Hematopoietic multipotent progenitor cell treated with erythropoietin and hydrocortisone succinate and interleukin-3 and kit ligand, for 4 days (in vitro differentiated cells): Measurements from ENCODE around the gene DYNLL1.
"Not testable (repeated sequence)": the region's sequence is repeated elsewhere in the genome, so short reads cannot be mapped to it uniquely, and the experiment has no call there.

Experiments used
- DNase-seq: peaks from one replicate; pipeline ENCODE4 v3.0.0-alpha.2; 2015

The DYNLL1 gene

DNA sequence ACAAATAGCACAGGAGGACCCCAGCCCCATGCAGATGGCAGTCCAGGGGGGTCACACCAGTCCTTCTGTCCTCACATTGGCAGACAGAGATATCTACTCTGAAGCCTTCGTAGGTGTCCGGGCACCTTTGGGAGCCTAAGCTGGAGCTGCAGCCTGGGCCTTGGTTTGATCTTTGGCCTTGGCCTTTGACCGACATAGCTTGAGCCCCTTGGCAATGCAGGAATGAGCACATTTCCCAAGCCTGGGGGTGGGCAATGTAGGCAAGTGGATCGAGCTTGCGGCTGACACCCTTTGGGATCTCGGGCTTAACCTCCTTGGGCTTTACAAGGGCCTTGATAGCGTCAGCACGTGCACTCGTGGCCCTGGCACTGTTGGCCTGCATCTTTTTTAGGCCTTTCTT lies 26.7 kb downstream of the DYNLL1 start:
- DNase-seq = no peak

DNA sequence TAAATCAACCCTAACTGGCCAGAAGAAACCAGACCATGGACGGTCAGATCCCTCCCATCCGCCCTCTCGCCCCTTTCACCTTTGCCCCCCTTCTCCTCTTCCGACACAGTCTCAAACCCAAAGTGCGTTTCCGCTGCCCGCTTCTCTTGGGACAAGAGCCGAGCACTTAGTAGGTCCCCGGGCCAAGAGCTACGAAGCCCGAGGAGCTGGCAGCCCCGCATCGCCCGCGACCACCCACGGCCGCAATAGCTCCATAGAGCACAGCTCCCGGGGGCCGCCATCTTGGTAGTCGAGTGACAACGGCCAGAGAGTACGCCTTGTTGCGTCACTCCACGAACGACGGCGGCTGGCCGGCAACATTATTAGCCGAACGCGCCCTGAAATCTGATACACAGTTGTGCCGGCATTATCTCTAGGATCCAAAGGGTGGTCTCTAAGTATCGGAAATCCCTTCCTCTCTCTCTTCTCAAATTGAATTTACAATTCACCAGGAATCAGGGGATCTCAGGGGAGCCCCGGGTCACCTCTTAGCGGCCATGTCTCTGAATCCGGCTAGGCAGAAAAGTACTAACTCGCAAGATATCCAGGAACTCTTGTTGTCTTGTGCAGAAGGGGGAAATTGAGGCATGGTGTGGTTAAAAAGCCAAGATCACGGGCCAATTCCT lies 33.1 kb downstream of the DYNLL1 start, which contains the start of gene COQ5:
TSS of gene COQ5 (minus strand) at position 298 of the 665 bp plus-strand sequence. CDS start at position 281, 17 bp downstream.
- DNase-seq = peak; percentile 94

DNA sequence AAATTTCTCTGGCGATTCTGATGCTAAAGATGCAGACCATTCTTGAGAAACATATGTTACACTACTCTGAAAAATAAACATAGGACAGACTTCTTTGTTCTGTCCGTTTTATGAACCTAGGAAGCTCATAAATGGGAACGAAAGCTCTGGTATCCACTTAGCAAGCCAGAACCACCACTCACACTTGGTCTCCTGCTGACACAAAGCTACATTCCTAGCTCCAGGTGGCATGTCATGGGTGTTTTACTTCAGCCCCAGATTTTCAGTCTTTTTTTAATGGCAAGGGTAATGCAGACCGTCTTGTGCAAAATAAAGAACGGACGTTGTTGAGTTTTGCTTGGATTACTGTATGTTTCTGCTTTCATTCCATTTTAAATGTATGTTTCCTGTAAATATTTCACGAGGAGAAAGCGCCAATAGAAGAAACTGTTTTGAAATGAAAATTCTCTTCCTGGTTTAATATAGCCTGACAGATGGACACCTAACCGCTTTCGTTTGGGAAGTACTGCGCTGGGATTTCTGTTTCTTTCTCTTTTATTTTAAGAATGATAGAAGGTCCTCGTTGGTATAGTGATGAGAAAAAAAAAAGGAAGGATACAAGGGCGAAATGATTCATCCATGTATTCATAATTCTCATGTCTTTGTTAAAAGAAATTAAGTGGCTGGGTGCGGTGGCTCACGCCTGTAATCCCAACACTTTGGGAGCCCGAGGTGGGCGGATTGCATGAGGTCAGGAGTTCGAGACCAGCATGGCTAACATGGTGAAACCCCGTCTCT lies 33.9 kb downstream of the DYNLL1 start:
- DNase-seq = peak; percentile 51

DNA sequence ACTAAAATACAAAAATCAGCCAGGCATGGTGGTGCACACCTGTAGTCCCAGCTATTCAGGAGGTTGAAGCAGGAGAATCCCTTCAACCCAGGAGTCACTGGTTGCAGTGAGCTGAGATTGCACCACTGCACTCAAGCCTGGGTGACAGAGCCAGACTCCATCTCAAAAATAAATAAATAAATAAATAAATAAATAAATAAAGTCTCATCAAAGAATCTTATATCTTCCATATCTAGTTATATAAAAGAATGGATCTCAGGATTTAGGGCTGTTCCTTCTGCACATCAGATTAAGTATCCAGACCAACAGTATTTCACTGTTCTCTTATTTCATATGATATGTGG lies 34.5 kb downstream of the DYNLL1 start:
- DNase-seq = not testable (repeated sequence)

DNA sequence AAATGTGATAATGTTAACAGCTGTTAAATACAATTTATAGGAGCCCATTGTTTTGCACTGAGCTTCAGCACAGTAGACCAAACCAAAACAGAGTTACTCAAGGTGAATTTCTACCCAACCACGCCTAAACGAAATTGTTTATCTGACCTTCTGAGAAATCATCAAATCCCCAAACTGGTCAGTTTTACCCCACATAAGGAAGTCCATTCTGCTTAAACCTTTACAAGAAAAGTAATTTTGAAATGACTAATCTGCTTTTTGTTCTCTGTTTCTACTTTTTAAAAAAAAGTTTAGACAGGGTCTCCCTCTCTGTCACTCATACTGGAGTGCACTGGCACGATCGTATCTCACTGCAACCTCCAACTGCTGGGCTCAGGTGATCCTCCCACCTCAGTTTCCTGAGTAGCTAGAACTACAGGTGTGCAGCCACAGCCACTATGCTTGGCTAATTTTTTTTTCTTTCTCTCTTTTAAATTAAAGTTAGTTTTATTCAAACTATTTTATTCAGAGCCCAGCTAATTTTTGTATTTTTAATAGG lies 36.9 kb downstream of the DYNLL1 start:
- DNase-seq = no peak

DNA sequence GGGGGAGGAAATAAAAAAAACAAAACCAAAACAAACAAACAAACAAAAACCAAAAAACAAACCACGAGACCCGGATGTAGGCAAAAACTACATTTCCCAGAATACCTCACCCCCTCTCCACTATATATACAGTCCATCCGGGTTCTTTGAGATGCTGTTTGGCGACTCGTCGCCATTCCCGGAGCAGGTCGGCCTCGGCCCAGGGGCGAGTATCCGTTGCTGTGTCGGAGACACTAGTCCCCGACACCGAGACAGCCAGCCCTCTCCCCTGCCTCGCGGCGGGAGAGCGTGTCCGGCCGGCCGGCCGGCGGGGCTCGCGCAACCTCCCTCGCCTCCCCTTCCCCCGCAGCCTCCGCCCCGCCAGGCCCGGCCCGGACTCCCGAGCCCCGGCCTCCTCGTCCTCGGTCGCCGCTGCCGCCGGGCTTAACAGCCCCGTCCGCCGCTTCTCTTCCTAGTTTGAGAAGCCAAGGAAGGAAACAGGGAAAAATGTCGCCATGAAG lies 38.3 kb downstream of the DYNLL1 start, which contains the start of gene RNF10:
TSS of gene RNF10 (plus strand) at position 154 of the 500 bp plus-strand sequence. CDS start 456 bp downstream, outside the sequence.
- peak; percentile 94 for DNase-seq

DNA sequence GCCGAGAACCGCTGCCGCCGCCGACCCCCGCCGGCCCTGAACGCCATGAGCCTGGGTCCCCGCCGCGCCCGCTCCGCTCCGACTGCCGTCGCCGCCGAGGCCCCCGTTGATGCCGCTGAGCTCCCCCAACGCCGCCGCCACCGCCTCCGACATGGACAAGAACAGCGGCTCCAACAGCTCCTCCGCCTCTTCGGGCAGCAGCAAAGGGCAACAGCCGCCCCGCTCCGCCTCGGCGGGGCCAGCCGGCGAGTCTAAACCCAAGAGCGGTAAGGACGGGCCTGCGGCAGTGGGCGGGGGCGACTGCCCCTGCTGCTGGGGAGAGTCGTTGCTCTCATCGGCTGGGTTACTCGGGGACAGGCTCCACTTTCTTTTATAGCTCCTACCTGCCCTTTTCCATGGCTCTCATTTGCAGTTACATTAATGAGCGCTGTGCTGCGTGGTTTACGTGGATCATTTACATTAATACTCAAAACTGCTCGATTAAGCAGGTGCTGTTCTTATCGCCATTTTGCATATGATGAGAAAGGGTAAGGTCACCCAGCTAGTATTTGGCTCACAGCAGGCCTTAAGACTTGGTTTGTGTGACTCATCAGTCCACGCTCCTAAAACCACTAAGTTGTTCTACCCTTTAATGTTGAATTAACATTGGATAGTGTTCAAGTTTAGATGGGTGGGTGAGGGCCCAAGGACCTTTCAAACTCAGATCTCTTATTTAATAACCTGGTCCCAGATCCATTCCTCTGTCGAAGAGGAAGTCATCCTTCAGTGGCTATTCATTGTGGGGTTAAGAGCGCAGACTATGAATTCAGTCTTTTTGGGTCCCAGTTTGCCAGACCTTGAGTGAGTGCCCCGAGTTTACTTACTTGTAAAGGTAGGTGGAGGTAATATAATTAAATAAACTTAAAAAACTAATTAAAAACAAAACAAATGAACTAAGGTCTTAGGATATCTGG lies 39.1 kb downstream of the DYNLL1 start:
- peak; percentile 85 for DNase-seq

DNA sequence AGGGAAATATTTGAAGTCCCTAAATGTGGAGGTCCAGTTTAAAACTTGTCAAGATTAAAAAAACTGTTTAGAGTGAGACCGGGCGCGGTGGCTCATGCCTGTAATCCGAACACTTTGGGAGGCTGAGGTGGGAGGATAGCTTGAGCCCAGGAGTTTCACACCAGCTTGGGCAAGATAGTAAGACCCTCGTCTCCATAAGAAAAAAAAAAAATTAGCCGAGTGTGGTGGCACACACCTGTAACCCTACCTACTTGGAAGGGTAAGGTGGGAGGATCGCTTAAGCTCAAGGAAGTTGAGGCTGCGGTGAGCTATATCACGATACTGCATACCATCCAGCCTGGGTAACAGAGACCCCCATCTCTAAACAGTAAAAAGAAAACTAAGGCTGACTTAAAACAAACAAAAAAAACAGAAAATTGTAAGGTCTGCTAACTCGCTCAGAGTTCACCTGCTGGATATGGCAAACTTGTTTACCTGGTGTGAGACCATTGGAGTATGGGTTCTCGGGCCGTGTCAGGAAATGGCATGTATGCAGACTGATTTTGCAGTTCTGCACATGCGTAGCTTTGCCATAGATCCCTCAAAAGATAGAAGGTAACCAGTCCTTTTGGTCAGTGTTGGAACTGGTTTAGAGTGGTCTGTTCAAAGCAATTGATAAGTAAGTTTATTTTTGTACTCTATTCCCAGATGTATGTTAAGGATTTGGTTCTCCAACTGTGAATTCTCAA lies 40.3 kb downstream of the DYNLL1 start:
- peak; percentile 26 for DNase-seq

DNA sequence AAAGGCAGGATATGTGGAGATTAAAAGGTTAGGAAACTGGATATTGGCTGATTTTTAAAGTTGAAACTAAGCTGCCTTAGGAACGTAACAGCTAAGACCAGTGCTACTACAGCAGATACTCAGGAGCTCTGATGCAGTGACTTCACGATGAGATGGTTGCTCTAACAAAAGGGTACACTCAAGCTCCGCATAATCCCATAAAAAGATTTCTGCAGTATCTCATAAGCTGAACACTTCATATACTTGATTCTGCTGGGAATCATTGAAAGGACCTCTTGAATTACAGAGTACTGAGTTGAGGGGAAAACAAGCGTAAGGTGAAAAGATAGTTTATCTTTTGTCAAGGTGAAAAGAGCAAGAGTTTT lies 41.9 kb downstream of the DYNLL1 start:
- no peak for DNase-seq

DNA sequence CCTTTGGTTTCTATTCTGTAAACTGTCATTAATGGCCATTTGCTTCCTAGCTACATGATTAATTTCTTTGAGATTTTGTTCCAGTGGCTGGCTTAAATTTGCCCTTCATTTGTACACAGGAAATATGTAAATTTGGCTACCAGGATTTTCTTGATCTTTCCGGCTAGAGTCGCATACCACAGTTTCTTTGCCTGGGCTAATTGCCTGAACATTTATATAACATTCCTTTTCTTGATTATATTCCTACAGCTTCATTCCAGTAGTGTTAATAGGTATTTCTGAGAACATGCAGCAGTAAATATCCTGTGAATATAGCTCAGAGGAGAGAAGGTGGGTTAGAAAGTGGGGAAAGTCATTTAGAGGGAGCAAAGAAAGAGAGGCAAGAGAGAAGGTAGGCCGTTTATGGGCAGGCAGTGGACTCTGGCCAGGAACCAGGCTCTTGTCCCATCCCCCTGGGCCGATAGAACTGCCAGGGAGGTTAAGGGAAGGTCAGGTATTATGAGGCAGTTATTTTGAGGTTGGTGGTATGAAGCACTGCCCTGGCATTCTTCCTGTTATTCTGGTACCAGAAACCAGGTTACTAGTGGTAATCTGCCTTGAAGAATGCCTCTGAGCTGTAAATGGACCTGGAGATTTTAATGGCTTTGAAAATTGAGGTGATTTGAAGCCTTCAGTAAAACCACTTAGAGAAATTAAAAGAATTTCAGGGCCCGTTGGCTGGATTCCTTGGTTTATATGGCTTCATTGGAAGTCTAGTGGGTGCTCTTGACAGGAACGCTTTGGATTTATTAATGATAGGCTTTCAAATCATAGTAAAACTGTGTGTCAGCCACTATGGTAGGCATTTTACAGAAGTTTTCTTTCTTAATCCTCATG lies 42.6 kb downstream of the DYNLL1 start:
- DNase-seq = peak; percentile 49

DNA sequence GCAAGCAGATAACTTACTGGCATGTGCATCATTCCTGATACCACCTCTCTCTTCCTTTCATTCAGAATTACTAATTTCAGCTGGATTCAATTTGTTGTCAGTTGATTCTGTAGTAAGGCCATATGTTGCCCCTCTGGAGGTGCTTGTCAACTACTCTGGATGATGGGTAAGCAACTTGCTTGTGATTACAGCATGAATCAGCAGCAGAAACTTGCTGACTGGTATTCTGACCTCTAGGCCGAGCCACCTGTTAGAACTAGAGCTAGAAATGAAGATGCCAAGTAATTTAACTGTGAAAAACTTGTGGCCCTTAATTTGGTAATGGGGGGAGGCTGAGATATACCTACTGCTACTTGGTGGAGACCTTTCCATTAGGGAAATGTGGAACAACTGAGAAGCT lies 43.4 kb downstream of the DYNLL1 start:
- DNase-seq = peak; percentile 25

DNA sequence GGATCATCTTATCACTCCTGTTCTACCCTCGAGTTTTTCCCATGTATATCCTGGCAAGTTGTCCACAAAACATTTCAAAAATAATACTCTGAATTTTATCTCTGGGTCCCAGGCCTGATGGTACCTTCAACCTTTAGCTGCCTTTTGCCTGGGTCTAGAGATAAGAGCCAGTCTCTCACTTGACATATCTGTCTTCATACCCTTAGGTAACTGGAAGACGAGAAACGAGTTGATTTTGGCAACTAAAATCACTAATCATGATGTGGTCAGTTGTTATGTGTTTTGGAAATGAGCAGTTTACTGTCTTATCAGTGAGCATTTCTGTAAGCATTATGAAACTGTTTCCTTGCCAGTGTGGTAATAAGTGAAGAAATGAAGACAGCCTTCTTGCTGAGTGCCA lies 44.5 kb downstream of the DYNLL1 start:
- peak; percentile 97 for DNase-seq

DNA sequence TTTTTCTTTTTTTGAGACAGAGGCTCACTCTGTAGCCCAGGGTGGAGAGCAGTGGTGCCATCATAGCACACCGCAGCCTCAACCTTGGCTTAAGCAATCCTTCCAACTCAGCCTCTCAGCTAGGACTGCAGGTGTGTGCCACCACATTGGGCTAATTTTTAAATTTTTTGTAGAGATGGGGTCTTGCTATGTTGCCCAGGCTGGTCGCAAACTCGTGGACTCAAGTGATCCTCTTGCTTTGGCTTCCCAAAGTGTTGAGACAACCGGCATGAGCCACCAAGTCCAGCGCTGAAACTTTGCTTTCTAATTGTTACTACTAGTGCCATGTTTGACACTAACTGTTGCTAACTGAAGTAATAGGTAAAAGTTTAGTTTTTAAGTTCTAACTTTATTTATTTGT lies 46.3 kb downstream of the DYNLL1 start:
- DNase-seq = no peak

DNA sequence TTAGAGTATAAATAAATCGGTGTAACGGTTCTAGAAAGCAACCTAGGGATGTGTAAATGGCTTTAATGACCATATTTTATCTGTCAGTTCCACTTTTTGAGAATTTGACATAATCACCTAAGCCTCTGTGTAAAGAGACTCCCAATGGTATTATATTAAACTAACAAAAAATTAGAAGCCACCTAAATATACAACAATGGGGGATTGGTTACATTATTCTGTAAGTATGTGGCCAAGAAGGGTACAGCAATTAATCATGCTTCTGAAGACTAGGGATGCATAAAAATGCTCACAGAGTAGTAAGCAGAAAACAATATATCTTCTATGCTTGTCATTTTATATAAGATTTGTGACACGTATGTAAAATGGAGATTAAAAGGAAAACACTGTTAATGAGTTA lies 48.8 kb downstream of the DYNLL1 start:
- DNase-seq = no peak

DNA sequence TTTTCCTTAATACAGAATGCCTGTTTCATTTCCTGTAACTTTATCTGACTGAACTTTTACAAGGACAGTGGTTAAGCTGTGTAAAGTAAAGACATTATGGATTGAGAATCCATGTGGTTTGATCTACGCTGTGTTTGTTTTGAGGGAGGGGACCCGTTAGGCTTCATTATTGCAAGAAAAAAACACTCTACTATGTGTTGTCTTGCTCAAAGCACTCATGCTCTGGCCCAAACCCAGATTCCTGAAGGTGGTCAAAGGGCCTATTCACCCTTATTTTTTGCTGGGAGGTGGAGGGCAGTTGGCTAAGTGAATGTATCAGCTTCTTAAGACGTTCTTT lies 50.1 kb downstream of the DYNLL1 start:
- DNase-seq = no peak
